Astrocyte (in vitro differentiated cells and primary cell): ENCODE results near the gene LRRK2. TPM values are rescaled to one million over a fixed set of nuclear protein-coding genes. Genes with fewer than 3 reads are reported as not detected.

ENCODE experiments used
- DNase-seq: peaks from one replicate; pipeline ENCODE4 v3.0.0-alpha.2; 2010; ENCODE audit warnings: low read depth
- FAIRE-seq: peaks from 2 replicates; lab custom pipeline; 2011; peaks lifted over from hg19 to GRCh38; lab: Jason Lieb, UNC
- H2AFZ ChIP-seq: 2 replicates; pipeline ENCODE4 v1.6.0; 2012; ENCODE audit warnings: low read depth, low read length, inconsistent platforms
- H3K27ac ChIP-seq: 2 replicates; pipeline ENCODE4 v1.5.1; 2011; ENCODE audit warnings: low read depth, low read length, inconsistent platforms
- H3K27me3 ChIP-seq: 2 replicates; pipeline ENCODE4 v1.6.0; 2011; ENCODE audit warnings: low read length, inconsistent platforms; ENCODE audit not compliant: insufficient read depth
- H3K36me3 ChIP-seq: 2 replicates; pipeline ENCODE4 v1.5.1; 2011; ENCODE audit warnings: low read length, inconsistent platforms; ENCODE audit not compliant: insufficient read depth
- H3K4me1 ChIP-seq: 2 replicates; pipeline ENCODE4 v1.5.1; 2011; ENCODE audit warnings: low read length, inconsistent platforms; ENCODE audit not compliant: insufficient read depth
- H3K4me2 ChIP-seq: 2 replicates; pipeline ENCODE4 v1.6.0; 2012; ENCODE audit warnings: low read length, inconsistent platforms
- H3K4me3 ChIP-seq: 2 replicates; pipeline ENCODE4 v1.5.1; 2011; ENCODE audit warnings: low read depth, mild to moderate bottlenecking, low read length, inconsistent platforms; ENCODE audit not compliant: insufficient read depth
- H3K79me2 ChIP-seq: 2 replicates; pipeline ENCODE4 v1.6.0; 2012; ENCODE audit warnings: mild to moderate bottlenecking, low read length, inconsistent platforms; ENCODE audit not compliant: insufficient read depth
- H3K9ac ChIP-seq: 2 replicates; pipeline ENCODE4 v1.6.0; 2012; ENCODE audit warnings: mild to moderate bottlenecking, low read length, inconsistent platforms
- H3K9me3 ChIP-seq: 2 replicates; pipeline ENCODE4 v1.5.1; 2012; ENCODE audit warnings: low read depth, mild to moderate bottlenecking, low read length, inconsistent platforms; ENCODE audit not compliant: insufficient read depth
- H4K20me1 ChIP-seq: 2 replicates; pipeline ENCODE4 v1.6.0; 2012; ENCODE audit warnings: low read length, inconsistent platforms; ENCODE audit not compliant: insufficient read depth
- H3K27ac Mint-ChIP-seq: one replicate; pipeline ENCODE4 v1.8.0; 2021; ENCODE audit warnings: mild to moderate bottlenecking, mixed read lengths; ENCODE audit not compliant: unreplicated experiment
- H3K27me3 Mint-ChIP-seq: one replicate; pipeline ENCODE4 v1.8.0; 2021; ENCODE audit warnings: low read depth, mixed read lengths; ENCODE audit not compliant: unreplicated experiment
- H3K36me3 Mint-ChIP-seq: one replicate; pipeline ENCODE4 v1.8.0; 2021; ENCODE audit warnings: low read depth, mixed read lengths; ENCODE audit not compliant: unreplicated experiment
- H3K4me1 Mint-ChIP-seq: one replicate; pipeline ENCODE4 v1.8.0; 2021; ENCODE audit warnings: low read depth, mixed read lengths; ENCODE audit not compliant: unreplicated experiment
- H3K4me3 Mint-ChIP-seq: one replicate; pipeline ENCODE4 v1.8.0; 2021; ENCODE audit warnings: mild to moderate bottlenecking, moderate library complexity, mixed read lengths; ENCODE audit not compliant: unreplicated experiment
- H3K9me3 Mint-ChIP-seq: one replicate; pipeline ENCODE4 v1.8.0; 2021; ENCODE audit warnings: mild to moderate bottlenecking, mixed read lengths; ENCODE audit not compliant: unreplicated experiment
- CTCF ChIP-seq: IDR thresholded peaks from 2 replicates; pipeline ENCODE4 v1.5.1; 2011; ENCODE audit warnings: low read depth, mild to moderate bottlenecking, inconsistent platforms, low read length, moderate library complexity; ENCODE audit not compliant: insufficient read depth
- EZH2 ChIP-seq: IDR thresholded peaks from 2 replicates; pipeline ENCODE4 v1.6.1; 2012; ENCODE audit warnings: mild to moderate bottlenecking, low read length, inconsistent platforms; ENCODE audit not compliant: insufficient read depth
- total RNA-seq: library from RNA; stranded (reverse); gene quantifications from 2 replicates; pipeline ENCODE4 v1.2.1, GENCODE V29; 2021

The LRRK2 gene
- total RNA-seq, 1 donor from 2014 or later = 0.02 TPM

GRCh38 chr12:40238266-40238902 is 13.6 kb downstream of the LRRK2 start:
- Mint-ChIP-seq H3K4me1 (no peaks in the 10 kb centered on the region), H3K4me3 (no peak overlapping the region), H3K27ac (no peak overlapping the region), H3K36me3 (no peaks in the 10 kb centered on the region), H3K9me3 (peaks cover 1% of the 10 kb centered on the region), H3K27me3 (no peaks in the 10 kb centered on the region)
- H3K9me3 ChIP-seq = no peaks in the 10 kb centered on the region
- H3K27me3 ChIP-seq = no peaks in the 10 kb centered on the region
- no peak overlapping the region for H3K4me3 ChIP-seq
- no peak overlapping the region for H3K27ac ChIP-seq
- no peaks in the 10 kb centered on the region for H3K79me2 ChIP-seq
- no peak for FAIRE-seq
- DNase-seq = no peak
- H3K36me3 ChIP-seq = no peaks in the 10 kb centered on the region
- no peaks in the 10 kb centered on the region for H3K4me1 ChIP-seq
- H3K9ac ChIP-seq = no peak overlapping the region
- TF ChIP-seq EZH2 = no peak
- no peak for TF ChIP-seq CTCF
- H2AFZ ChIP-seq = no peak overlapping the region
- H3K4me2 ChIP-seq = no peak overlapping the region
- H4K20me1 ChIP-seq = no peaks in the 10 kb centered on the region

GRCh38 chr12:40238979-40239378 is 14.2 kb downstream of the LRRK2 start:
- no peak for TF ChIP-seq CTCF
- no peak for TF ChIP-seq EZH2
- Mint-ChIP-seq H3K36me3 (no peaks in the 10 kb centered on the region), H3K27me3 (no peaks in the 10 kb centered on the region), H3K4me1 (no peaks in the 10 kb centered on the region), H3K27ac (no peak overlapping the region), H3K4me3 (no peak overlapping the region), H3K9me3 (peaks cover 1% of the 10 kb centered on the region)
- H3K4me1 ChIP-seq = no peaks in the 10 kb centered on the region
- H3K36me3 ChIP-seq = no peaks in the 10 kb centered on the region
- DNase-seq = no peak
- H3K27me3 ChIP-seq = no peaks in the 10 kb centered on the region
- H3K79me2 ChIP-seq = no peaks in the 10 kb centered on the region
- H3K9me3 ChIP-seq = no peaks in the 10 kb centered on the region
- H3K27ac ChIP-seq = no peak overlapping the region
- H3K4me3 ChIP-seq = no peak overlapping the region
- no peak for FAIRE-seq
- H3K4me2 ChIP-seq = no peak overlapping the region
- no peak overlapping the region for H3K9ac ChIP-seq
- no peaks in the 10 kb centered on the region for H4K20me1 ChIP-seq
- H2AFZ ChIP-seq = no peak overlapping the region

- Mint-ChIP-seq H3K4me3 (no peak overlapping the region), H3K36me3 (no peaks in the 10 kb centered on the region), H3K9me3 (peaks cover 1% of the 10 kb centered on the region), H3K4me1 (no peaks in the 10 kb centered on the region), H3K27me3 (no peaks in the 10 kb centered on the region), H3K27ac (no peak overlapping the region)
- Histone ChIP-seq H3K9me3 (no peaks in the 10 kb centered on the region), H4K20me1 (no peaks in the 10 kb centered on the region), H3K4me2 (no peak overlapping the region), H2AFZ (no peak overlapping the region), H3K27ac (no peak overlapping the region), H3K9ac (no peak overlapping the region), H3K4me1 (no peaks in the 10 kb centered on the region), H3K36me3 (no peaks in the 10 kb centered on the region), H3K79me2 (no peaks in the 10 kb centered on the region), H3K27me3 (no peaks in the 10 kb centered on the region), H3K4me3 (no peak overlapping the region)
- no peak for TF ChIP-seq EZH2
- TF ChIP-seq CTCF = no peak
- DNase-seq (no peak), FAIRE-seq (no peak)
Measured at GRCh38 chr12:40240779-40241178, 16.0 kb downstream of the LRRK2 start.
